HG03045 (cell line): ENCODE measurements around the gene HCN3.
"Not testable (repeated sequence)": the region's sequence is repeated elsewhere in the genome, so short reads cannot be mapped to it uniquely, and the experiment has no call there.

Experiments used
- ATAC-seq: cut with Tn5 transposase; IDR thresholded peaks from one replicate; pipeline ENCODE4 v1.9.1; 2021; ENCODE audit warnings: mild to moderate bottlenecking, moderate library complexity; ENCODE audit not compliant: unreplicated experiment

The HCN3 gene

DNA sequence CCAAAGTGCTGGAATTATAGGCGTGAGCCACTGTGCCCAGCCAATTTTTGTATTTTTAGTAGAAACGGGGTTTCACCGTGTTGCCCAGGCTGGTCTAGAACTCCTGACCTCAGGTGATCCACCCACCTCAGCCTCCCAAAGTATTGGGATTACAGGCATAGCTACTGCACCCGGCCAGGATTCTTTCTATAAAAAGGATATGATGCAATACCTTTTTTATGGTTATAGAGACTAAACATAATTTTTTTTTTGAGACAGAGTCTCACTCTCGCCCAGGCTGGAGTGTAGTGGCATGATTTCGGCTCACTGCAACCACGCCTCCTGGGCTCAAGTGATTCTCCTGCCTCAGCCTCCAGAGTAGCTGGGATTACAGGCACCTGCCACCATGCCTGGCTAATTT lies 51.6 kb downstream of the HCN3 start:
- not testable (repeated sequence) for ATAC-seq

DNA sequence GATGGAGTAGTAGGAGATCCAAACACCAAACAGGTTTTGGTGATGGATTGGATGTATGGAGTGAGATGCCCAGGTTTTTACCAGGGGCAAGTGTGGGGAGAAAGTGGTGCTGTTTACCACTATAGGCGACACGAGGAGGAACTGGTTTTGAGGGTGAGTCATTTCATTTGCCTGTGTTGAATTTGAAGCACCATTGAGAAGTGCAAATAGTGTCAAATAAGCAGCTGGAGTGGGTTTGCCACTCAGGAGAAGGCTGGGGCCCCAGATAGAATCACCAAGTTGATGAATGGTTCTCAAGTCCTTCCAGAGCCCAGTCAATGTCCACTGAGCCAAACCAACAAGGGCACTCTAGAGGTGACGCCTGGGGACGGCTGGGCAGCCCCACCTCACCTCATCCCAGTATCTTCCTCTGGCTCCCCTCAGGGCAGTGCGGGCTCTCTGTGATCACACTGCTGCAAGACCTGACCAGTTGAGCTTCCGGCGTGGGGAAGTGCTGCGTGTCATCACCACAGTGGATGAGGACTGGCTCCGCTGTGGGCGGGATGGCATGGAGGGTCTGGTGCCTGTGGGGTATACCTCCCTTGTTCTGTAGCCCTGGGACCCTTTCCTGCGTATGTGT lies 52.8 kb downstream of the HCN3 start:
- ATAC-seq, result no peak

DNA sequence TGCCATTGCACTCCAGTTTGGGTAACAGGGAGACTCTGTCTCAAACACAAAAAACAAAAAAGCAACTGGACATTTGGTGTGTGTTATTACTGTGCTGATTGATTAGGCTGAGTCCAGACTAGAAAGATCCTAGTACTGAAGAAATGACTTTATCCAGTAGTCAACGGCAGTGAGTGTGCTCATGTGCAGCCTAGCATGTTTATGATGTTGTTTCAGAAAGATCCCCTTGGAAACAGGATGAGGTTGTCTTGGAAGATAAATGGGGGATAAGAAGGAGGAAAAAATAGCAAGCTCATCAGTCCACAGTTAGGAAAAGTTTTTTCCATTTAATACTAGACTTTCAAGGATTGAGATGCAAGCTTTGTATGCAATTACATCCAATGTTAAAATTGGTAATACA lies 57.7 kb downstream of the HCN3 start:
- no peak for ATAC-seq
